GM19463 (cell line): Measurements from ENCODE around the gene MCC.
A peak's percentile ranks its signal among the peaks of the same experiment; 100 is the strongest.

Source experiments
- ATAC-seq: cut with Tn5 transposase; IDR thresholded peaks from one replicate; pipeline ENCODE4 v1.9.1; 2021; ENCODE audit warnings: mild to moderate bottlenecking, moderate library complexity; ENCODE audit not compliant: unreplicated experiment

Gene MCC

DNA sequence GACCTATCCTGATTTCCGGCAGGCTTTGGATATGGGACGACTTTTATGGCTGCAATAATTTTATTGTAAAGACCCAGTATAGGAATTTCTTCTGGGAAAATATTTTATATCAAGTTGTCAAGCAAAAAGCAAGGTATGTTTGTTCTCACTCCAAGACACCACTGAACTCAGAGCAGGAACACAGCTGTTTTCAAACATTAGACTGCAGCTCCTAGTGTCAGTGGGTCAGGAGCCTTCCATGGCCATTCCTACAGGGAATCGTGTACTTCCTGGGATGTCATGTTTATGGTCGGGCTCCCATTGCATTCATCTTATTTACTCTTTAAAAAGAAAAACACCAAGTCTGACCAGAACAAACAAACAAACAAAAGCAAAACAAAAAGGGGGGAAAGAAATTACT lies 278.8 kb downstream of the MCC start:
- ATAC-seq: no peak

DNA sequence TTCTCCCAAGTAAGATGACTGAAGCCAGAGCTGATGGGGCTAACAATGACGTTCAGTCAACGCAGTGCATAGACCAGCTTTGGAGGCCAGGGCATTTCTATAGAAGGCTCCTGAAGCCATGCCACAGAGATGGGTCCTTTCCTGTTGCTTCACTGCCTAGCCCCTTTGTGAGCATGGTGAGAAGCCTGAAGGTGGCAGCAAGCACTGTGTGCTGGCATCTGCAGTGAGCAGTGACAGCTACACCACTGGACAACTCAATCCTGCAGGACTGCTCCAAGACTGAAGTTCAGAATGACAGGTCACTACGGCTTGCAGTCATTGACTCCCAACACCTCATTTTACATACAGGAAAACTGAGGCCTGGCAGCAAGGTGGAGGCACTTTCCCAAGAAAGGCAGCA lies 282.4 kb downstream of the MCC start:
- ATAC-seq: no peak

DNA sequence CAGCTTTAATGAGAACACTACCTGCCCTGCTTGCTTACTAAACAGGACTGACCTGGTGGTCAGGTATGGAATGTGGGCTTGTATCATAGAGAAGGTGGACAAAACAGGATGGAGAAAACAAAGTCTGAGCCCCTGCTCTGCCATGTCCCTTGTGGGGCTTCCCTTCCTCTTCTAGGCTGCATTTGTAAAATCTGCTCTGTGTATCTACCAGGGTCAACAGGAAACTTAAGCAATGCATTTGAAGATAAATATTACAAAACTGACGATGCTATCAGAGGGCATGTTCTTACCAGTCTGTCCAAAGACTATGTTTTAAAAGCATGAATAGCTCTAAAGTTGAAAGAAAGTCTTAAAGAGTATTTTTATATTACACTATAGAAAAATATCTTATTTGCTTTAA lies 282.9 kb downstream of the MCC start:
- ATAC-seq: no peak

DNA sequence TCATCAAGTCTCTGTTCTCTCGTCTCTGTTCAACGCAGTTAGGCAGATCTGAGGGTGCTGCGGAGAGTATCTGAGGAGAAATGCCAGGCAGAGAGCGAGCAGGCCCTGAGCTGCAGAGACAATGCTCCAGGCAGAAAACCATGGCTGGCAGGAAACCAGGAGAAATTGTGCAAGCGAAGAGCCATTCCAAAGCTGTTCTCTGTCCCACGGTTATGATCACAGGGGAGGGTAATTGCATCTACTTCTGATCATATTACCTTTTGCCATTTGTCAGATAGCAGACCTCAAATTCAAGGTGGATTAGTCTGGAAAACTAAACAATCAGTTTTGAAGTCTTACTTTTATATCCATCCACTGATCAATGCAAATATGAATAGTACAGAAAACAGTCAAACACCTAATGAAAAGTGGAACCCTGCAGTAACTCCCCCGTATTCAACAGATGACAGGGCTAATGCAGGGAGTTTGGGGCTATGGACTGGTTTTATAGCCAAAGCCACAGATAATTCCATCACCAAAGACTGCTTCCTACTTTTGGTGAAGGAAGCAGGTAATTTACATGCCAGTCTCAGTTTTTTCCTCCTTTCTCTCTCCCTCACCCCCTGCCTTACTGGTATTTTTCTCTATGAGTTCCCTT lies 283.6 kb downstream of the MCC start:
- ATAC-seq: no peak

DNA sequence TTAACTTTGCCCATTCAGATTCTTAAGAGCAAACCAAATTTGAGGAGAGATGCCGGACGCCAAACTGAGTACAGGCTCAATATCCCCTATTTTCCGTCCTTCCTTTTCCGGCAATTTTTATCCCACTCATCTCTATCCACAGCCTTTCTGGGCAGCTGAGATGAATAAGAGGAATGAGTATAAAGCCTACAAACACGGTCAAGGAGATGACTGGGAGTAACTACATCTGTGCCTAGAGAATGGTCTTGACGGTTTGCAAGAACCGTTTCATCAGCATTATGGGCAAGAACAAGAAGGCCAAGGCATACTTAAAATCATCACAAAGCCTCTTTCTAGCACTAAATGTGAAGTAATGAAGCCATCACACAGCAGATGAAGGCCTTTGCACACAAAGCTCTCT lies 284.3 kb downstream of the MCC start:
- ATAC-seq: no peak

DNA sequence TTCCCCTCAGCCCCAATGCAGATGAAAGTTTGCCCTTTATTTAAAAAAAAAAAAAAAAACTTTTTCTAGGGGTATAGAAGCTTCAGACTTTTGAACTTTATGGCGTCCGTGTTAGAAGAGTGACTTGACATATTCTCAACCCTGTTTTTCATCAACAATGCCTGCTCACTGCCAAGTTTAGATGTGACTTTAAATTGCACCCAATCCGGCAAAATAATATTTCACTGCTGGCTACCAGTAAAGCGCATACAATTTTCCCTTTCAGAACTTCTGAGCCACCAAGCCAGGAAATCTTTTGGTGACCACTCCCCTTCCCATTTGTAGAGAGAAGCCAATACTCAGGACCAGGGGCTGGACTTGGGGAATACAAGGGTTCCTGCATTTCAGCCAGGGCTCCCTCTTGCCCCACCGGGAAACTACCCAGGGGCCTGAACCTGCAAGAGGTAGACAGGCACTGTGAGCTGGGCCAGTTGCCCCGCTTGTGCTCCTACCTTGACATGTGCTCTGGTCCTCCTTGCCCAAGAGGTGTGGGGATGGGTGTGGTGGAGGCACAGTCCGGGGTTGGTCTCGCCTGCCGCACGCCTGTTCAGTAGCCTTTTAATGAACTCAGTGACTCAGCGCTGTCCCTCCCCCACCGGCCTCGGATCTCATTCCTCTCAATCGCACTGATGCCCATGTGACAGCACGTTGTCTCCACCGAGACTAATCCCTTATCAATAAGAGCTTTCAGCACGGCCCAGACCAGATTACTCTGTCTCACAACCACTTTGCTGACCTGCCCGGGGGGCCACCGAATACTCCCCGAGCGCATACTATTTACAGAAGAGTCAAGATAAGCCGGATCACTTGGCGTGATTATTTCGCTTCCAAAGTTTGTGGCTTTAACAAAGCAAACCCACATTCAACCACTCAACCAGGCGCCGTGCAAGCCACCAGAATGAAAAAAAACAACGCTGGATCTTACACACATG lies 285.2 kb downstream of the MCC start:
- no peak for ATAC-seq

DNA sequence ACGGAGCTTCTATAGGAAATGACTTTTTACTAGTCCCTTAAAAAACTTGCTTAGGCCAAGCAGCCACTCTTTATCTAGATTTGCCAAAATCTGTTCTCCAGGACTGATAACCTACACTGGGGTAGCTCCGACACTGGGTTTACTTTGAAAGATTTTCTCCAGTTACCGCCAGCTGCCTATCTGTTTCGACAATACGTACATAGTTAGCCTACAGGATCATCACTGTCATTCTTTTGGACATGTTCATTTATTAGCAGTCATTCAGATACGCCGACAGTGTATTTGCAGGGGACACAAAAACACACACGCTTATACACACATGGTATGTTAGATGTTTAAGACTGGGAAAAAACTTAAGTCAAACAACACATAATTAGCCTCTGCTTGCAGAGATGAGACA lies 286.0 kb downstream of the MCC start:
- no peak for ATAC-seq

DNA sequence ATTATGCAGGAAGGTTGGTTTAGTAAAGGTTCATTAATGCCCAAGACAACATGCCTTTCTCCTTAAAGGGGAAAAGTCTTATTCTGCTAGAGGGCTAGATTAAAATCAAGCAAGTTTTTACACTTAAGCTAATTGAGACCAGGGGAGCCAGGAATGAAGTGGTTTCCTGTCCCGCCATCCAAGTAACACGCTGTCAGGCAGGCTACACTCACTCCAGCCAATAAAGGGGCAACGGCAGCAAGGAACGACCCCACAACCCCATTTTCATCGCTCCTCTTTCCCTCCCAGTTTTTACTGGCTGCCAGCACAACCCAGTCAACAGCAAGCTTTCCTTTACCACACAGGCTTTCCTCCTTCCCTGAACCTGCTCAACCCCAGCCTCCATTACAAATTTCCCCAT lies 286.5 kb downstream of the MCC start:
- no peak for ATAC-seq

DNA sequence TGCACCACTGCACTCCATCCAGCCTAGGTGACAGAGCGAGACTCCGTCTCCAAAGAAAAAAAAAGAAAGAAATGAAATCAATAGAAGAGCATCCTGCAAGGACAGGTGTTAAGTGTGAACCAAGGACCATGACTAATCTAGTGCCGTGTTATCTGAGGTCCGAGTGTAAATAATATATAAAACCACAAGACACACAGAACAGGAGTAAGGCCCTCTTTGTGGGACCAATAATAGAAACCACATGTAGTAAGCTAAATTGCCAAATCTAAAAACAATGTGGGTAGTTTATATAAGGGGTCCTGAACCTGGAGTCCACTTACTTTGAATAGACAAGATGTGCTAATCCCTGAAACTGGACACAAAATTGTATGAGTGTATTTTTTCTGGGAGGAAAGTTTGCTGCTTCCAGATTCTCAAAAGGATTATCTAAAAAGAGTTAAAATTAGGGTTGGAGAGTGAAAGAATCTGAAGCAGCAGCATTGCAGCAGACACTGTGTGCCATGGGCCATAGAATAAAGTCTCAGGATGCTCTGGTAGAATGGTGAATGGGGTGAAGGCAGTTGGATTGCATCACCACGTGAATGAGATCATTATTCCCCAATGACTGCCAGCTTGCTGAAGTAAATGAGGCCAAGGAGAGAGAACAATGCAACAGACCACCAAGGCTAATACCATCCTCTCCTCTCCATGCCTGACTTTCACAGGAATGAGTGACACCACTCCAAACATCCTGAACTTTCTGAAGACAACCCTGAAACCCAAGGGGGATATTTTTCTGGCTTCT lies 288.9 kb downstream of the MCC start:
- ATAC-seq: no peak

DNA sequence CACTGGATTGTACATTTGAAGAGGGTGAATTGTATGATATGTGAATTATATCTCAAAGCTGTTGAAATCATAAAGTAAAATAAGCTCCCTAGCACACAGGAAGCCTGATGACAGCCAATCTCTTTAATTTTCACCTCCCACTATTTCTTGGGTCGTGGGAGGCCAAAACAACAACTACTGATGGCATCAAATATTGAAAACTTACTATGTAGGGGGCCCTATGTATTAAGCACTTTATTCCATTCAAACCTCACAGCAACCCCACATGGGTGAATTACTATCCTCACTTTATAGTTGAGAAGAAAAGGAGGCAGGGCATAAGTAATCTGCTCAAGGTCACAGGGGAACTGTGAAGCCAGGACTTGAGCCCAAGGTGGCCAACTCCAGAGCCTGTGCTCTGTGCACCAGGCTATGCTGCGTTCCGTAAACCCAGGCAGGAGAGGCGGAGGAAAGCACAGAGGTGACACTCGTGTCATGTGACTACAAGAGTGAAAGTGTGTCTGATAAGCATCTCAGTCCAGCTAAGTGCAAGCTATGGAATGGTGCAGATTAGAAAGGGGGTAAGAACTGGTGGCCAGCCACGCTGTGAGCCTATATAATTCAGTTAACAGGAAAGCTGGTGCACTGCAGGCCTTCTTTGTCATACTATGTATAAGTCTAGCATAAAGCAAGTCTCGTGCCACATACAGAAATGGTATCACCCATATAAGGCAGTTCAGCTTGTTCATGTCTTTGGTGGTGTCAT lies 290.6 kb downstream of the MCC start:
- ATAC-seq: no peak

DNA sequence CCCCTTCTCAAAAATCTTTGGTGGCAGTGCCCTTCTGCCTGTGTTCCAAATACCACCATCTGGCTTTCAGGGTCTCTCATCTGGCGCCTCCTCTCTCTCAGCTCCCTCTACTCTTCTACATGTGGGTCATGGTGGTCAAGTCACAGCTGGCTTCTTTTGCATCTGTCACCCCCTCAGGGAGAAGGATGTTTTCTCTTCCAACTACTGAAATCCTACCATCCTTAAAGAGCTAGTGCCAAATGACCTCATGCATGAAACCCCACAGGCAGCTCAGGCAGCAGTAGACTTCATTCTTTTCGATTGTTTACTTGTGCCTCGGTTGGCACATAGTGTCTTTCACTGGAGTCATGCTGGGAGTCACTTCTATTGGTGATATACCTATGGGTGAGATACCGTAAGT lies 292.5 kb downstream of the MCC start:
- ATAC-seq: no peak

DNA sequence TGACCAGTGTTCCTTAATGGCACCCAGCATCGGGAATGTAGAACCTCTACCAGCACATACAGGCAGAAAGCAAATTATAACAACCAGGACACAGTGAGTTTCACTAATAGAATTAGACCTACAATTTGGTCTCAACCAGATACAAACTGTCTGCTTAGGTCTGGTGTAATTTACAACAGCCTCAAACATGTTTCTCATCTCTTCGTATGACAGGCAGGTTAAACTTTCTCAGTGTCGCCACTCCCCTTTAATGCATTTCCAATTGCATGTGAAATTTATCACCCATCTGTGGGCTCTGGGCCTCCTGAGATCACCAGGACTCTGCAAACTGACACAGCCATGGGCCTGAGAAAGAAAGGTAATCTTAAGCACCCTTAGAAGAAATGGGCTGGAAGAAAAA lies 293.0 kb downstream of the MCC start:
- no peak for ATAC-seq

DNA sequence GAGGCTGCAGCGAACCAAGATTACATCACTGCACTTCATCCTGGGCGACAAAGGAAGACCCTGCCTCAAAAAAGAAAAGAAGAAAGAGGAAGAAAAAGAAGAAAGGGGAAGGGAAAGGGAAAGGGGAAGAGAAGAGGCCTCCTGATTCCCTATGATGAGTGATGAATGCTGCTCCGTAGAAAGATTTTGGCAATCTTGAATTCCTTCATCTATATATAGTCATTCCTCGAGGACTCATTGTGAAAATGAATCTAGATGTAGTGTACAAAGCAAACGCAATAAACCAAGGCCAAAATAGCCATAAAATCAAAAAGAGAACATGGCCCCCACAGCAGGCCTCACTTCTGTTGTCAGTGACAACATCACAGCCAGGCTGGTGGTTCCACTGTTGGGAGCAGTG lies 293.7 kb downstream of the MCC start:
- ATAC-seq: no peak

DNA sequence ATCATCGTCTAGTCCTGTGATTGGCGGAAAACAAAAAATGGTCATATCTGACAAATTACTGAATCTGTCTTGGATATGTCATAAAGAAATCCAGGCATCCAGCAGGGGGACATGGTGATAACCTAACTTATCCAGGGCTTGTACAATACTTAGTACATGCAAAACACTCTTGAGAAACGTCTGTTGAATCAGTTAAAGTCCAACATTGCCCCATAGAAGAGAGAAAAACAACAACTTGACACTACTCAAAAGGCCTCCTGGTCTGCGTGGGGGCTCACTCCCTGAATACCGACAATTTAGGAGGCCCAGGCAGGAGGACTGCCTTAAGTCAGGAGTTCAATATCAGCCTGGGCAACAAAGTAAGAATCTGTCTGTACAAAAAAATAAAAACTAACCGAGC lies 294.1 kb downstream of the MCC start:
- ATAC-seq: no peak

DNA sequence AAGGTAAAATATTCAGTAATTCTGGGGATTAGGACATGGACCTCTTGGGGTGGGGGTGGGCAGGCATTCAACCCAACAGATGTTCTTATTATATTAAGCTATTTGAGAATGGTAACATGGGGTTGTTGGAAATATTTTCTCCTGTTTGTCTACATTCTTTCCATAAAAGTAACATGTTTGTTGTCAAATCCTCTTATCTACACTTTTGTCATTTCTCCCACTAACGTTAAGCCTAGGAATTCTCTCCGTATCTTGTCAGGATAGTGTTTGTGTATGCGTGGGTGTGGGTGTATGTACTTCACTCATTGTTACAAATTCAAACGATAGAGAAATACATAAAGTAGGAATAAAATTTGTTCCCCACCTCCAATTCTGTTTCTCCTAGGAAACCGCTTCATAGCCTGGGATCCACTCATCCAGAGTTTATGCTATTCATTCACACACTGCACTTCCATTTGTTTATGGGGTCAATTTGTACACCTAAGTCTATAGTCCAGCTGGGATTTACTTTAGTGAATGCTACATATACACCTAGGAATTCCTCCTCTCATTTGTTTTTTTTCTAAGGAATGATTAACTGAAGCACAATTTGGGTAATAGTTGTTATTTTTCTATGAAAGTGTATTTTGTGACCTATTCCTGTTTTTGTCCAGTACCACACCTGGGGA lies 294.8 kb downstream of the MCC start:
- no peak for ATAC-seq

DNA sequence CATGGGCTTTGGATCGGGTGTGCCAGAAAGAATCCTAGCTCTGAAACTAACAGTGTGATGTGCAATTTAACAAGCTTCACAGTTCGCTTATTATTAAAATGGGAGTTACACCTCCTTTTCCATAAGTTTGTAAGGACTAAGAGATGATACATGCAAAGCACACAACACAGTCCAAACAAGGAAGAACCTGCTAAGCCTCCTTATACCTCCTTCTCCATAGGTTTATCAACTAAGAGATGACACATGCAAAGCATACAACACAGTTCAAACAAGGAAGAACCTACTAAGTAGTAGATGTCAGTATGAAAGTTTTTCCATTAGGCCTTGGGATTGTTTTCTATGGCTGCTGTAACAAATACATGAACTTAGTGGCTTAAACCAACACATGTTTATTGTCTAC lies 295.7 kb downstream of the MCC start:
- ATAC-seq: no peak

DNA sequence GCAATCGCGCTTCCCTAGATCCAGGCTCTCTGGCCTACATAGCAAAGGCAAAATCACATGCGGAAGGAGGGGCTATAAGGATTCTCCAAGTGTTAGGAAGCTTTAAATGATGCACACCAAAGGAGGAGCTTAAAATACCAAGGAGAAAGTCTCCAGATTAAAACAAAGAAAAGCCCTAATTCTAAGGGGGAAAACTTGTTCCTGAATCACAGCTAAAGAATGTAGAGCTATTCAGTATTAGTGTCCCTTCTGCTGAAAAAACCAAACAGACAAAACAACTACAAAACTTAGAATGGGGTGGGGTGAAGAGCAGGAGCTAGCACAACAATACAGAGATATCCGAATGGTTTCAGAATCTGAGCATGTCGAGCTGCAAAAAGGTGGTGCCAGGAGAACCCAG lies 297.9 kb downstream of the MCC start:
- no peak for ATAC-seq

DNA sequence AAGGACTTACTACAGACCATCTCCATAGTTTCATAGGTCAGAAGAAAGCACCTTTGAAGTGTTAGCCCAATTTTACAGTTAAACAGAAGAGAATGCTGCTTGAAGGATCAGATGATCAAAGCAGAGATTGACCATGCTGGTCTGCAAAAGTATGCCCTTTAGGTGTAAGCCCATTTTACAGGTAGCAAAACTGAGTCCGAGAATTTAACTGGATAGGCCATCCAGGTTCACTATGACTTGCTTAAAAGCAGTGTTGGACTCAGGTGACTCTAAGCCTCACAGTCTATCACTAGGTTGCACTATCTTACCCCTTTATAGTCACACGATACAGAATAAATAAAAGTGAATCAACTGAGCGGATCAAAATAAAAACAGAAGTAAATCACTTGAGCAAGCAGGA lies 299.0 kb downstream of the MCC start:
- ATAC-seq: no peak

DNA sequence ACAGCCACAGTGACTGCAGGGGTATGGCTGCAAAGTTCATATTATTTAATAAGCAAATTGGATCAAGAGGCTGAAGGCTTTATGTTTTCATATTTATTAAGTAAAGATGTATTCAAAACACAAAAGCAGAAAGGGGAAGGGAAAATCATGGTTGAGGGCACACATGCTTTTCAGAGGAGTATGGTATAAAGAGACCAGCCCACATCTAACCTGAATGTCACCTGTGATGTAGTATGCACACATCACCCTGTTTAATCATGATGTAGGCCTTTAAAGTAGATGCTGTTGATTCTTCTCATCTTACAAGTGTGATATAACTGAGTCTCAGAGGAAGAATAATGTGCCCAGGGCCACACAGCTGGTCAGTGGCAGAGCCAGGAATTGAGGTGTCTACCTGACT lies 299.8 kb downstream of the MCC start:
- peak; percentile 9 for ATAC-seq

DNA sequence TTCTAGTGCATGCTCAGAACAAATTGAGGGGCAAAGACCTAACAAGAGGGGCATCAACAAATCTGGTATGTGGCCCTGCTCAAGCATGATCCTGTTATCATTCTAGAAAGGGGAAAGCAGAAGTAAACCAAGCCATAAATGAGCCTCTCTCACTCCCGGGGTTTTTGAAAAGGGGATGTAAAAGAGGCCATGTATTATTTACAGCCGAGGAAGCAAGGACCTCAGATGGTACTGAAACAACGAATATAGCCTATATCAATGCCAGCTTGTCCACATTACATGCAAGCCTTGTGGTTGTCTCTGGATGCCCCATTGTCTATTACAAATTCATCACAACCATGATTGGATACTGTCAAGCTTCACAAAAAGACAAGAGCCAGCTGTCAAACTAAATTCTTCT lies 300.3 kb downstream of the MCC start:
- ATAC-seq: peak; percentile 59
